Measurements from ENCODE around the gene FAM117B.

DNA sequence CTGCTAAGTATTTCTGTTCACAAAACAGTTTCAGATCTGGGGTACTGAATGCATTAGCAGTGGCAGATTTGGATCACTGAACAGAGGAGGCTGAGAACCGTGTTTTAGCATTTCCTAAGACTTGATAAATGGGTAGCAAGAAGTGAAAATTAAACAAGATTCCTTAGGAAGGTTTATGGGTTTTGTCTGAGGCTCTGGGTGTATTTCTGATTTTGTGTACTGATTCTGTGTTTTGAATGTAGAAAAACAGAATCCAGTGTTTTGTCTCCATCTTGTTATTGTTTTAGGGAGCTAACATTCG lies 1.4 kb downstream of the FAM117B start:
- TF ChIP-seq, protein P1, sequence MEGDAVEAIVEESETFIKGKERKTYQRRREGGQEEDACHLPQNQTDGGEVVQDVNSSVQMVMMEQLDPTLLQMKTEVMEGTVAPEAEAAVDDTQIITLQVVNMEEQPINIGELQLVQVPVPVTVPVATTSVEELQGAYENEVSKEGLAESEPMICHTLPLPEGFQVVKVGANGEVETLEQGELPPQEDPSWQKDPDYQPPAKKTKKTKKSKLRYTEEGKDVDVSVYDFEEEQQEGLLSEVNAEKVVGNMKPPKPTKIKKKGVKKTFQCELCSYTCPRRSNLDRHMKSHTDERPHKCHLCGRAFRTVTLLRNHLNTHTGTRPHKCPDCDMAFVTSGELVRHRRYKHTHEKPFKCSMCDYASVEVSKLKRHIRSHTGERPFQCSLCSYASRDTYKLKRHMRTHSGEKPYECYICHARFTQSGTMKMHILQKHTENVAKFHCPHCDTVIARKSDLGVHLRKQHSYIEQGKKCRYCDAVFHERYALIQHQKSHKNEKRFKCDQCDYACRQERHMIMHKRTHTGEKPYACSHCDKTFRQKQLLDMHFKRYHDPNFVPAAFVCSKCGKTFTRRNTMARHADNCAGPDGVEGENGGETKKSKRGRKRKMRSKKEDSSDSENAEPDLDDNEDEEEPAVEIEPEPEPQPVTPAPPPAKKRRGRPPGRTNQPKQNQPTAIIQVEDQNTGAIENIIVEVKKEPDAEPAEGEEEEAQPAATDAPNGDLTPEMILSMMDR (conservative IDR thresholded peaks at IDR 0.05; ENCODE audit: low read length): no peak
- no peak for TF ChIP-seq EZH2phosphoT487 (IDR thresholded peaks at IDR 0.05; ENCODE audit: borderline replicate concordance, low read depth, low read length)

All from OCI-LY7 (cell line).